ENCODE results near the gene ZNF777. TPM values are rescaled to one million over a fixed set of nuclear protein-coding genes. Genes with fewer than 3 reads are reported as not detected.

The ZNF777 gene
- total RNA-seq, 1 experiment from 2014 or later: 15.6 TPM

- Mint-ChIP-seq H3K4me1 (peaks cover 0 to 8% of the 10 kb centered on the region in 2 experiments; a peak in 3 of 4 replicates), H3K9me3 (peaks cover 11 to 33% of the 10 kb centered on the region in 2 experiments), H3K27me3 (ENCODE audit: low read depth) (peaks cover 6% of the 10 kb centered on the region), H3K27ac (peak overlapping the region in 1 of 3 experiments; percentile 6; a peak in 2 of 7 replicates), H3K36me3 (ENCODE audit: insufficient read depth in 1 of 3, low read depth in 3 of 3) (peaks cover 25 to 52% (median 44%) of the 10 kb centered on the region in 3 experiments; a peak in 6 of 7 replicates), H3K4me3 (no peak overlapping the region)
- Histone ChIP-seq H2BK120ac (ENCODE audit: low read depth, low read length, poor library complexity, severe bottlenecking) (no peak overlapping the region), H3K4ac (ENCODE audit: low read depth, low read length) (no peak overlapping the region), H3K9me3 (ENCODE audit: control insufficient read depth, low read depth, low read length) (no peaks in the 10 kb centered on the region), H3K79me1 (ENCODE audit: insufficient read depth, low read depth, low read length, poor library complexity, severe bottlenecking) (no peaks in the 10 kb centered on the region), H3K79me2 (ENCODE audit: insufficient read depth, low read length) (no peaks in the 10 kb centered on the region), H2BK5ac (ENCODE audit: insufficient read length, low read length) (no peak overlapping the region), H4K91ac (ENCODE audit: insufficient read length, low read depth, low read length) (no peak overlapping the region), H2AK5ac (ENCODE audit: insufficient read length, low read length) (no peak overlapping the region), H2BK15ac (ENCODE audit: low read depth, low read length) (no peak overlapping the region), H4K5ac (ENCODE audit: insufficient read length, low read depth, low read length) (no peak overlapping the region), H4K8ac (replicated peaks; ENCODE audit: insufficient read length, low read depth, low read length) (no peak overlapping the region), H3K56ac (ENCODE audit: insufficient read length, low read depth, low read length) (peak overlapping the region; percentile 68), H3K9ac (ENCODE audit: extremely low read depth, insufficient read length, low read length) (no peak overlapping the region), H3K23me2 (ENCODE audit: insufficient read length, low read depth, low read length, poor library complexity, severe bottlenecking) (no peaks in the 10 kb centered on the region), H3K23ac (ENCODE audit: insufficient read length, low read depth, low read length) (no peak overlapping the region), H3K27me3 (ENCODE audit: insufficient read depth, low read length) (no peaks in the 10 kb centered on the region), H3K27ac (ENCODE audit: insufficient read length, low read depth, low read length) (no peak overlapping the region), H3K4me1 (ENCODE audit: insufficient read depth, low read length) (no peaks in the 10 kb centered on the region), H3K14ac (ENCODE audit: insufficient read depth, low read length) (no peak overlapping the region), H3K4me2 (ENCODE audit: insufficient read depth, insufficient read length, low read length) (no peak overlapping the region), H3K18ac (ENCODE audit: insufficient read length, low read depth, low read length) (no peak overlapping the region), H2AFZ (ENCODE audit: low read length) (no peak overlapping the region), H3T11ph (ENCODE audit: low read length) (no peak overlapping the region), H4K20me1 (ENCODE audit: control insufficient read depth, insufficient read depth, insufficient read length) (no peaks in the 10 kb centered on the region), H2BK12ac (ENCODE audit: insufficient read length, low read depth, low read length) (no peak overlapping the region), H2BK20ac (ENCODE audit: low read depth, low read length, poor library complexity, severe bottlenecking) (no peak overlapping the region)
- TF ChIP-seq CTCF (conservative IDR thresholded peaks at IDR 0.05): no peak
- no peak for DNase-seq
- WGBS (ENCODE audit: extremely low coverage, insufficient read length, low lambda C conversion rate): no CpG with 5 or more reads among the region's 8 CpGs
Measured at GRCh38 chr7:149469806-149470205, 8.9 kb upstream of the ZNF777 start.

All from H9 (cell line).